PC-3 (cell line): ENCODE data around the gene COX7A2.

Source experiments
- EZH2phosphoT487 ChIP-seq: fragments of 300-600 bp; sonication (generic); IDR thresholded peaks from 2 replicates; pipeline ENCODE4 v1.6.1; 2018; ENCODE audit warnings: mild to moderate bottlenecking, antibody characterized with exemption, low read length, borderline replicate concordance
- TF ChIP-seq, protein P1 (sequence below): fragments of 300-600 bp; sonication (generic); conservative IDR thresholded peaks from 2 replicates; pipeline ENCODE4 v1.5.1; 2017; ENCODE audit warnings: antibody characterized with exemption, low read depth, mild to moderate bottlenecking, low read length

DNA sequence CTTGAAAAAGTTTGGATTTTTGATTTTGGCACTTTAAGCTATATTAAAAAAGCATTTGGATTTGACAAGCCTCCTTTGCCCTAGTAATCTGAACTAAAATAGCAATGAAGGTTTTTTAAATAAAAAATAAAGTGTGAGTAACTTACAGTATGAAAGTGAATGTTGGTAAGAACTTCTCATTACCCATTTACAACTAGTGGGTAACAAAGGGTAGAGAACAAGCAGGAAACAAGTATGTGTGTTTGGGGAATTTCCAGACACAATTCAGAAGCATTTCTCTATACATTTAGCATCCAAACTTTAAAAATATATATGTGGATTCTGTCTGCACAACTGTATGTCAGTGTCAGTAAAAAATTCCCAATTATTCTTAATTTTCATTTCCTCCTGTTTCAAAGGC lies 38.1 kb upstream of the COX7A2 start:
- TF ChIP-seq, protein P1, sequence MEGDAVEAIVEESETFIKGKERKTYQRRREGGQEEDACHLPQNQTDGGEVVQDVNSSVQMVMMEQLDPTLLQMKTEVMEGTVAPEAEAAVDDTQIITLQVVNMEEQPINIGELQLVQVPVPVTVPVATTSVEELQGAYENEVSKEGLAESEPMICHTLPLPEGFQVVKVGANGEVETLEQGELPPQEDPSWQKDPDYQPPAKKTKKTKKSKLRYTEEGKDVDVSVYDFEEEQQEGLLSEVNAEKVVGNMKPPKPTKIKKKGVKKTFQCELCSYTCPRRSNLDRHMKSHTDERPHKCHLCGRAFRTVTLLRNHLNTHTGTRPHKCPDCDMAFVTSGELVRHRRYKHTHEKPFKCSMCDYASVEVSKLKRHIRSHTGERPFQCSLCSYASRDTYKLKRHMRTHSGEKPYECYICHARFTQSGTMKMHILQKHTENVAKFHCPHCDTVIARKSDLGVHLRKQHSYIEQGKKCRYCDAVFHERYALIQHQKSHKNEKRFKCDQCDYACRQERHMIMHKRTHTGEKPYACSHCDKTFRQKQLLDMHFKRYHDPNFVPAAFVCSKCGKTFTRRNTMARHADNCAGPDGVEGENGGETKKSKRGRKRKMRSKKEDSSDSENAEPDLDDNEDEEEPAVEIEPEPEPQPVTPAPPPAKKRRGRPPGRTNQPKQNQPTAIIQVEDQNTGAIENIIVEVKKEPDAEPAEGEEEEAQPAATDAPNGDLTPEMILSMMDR = no peak
- TF ChIP-seq EZH2phosphoT487 = no peak
